HEK293T (cell line): ENCODE data around the gene TXLNB.

ENCODE experiments used
- ARNT ChIP-seq: fragments of 450-650 bp; IDR thresholded peaks from 2 replicates; pipeline ENCODE4 v1.6.1; 2017; ENCODE audit warnings: mild to moderate bottlenecking
- L3MBTL2 ChIP-seq: fragments of 450-650 bp; conservative IDR thresholded peaks from 2 replicates; pipeline ENCODE4 v1.6.1; 2016; ENCODE audit warnings: mild to moderate bottlenecking
- SUZ12 ChIP-seq: fragments of 450-650 bp; IDR thresholded peaks from 2 replicates; pipeline ENCODE4 v1.6.1; 2016; ENCODE audit warnings: mild to moderate bottlenecking

DNA sequence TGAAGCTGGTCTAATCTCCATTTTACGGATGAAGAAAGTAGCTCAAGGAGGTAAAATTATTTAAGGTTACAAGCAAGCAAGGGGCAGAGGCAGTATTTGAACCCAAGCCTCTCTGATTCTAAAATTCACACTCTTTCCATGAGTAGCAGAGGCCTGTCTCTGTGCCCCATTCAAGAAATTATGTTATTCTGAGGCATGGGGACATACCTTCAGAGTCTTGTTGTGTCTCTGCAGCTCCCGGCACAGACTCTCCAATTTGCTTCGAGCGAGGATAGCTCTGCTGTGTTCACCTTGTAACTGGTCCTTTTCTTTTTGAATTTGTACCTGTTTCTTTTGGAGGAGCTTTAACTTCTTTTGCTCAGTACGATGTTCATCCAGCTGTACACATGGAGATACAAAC lies 21.5 kb downstream of the TXLNB start:
- TF ChIP-seq ARNT, result no peak
- no peak for TF ChIP-seq SUZ12
- TF ChIP-seq L3MBTL2, result no peak
